Activated CD8-positive, alpha-beta memory T cell treated with anti-CD3 and anti-CD28 coated beads, Interleukin-2, amount 50 U/mL, for 48 hours (primary cell): ENCODE data around the gene CYP19A1.

Source experiments
- DNase-seq: peaks from one replicate; pipeline ENCODE4 v3.0.0-alpha.2; 2020

CYP19A1 gene

GRCh38 chr15:51172193-51172592 is 166.2 kb downstream of the CYP19A1 start:
- DNase-seq: no peak

- DNase-seq: no peak
Observed at GRCh38 chr15:51171634-51171932, 166.8 kb downstream of the CYP19A1 start.

- DNase-seq: no peak
Observed at GRCh38 chr15:51170882-51171633, 167.3 kb downstream of the CYP19A1 start.

- no peak for DNase-seq
Observed at GRCh38 chr15:51168700-51169099, 169.7 kb downstream of the CYP19A1 start.

- DNase-seq: no peak
Observed at GRCh38 chr15:51163843-51164242, 174.6 kb downstream of the CYP19A1 start.

- DNase-seq: peak; percentile 82
Observed at GRCh38 chr15:51162865-51163762, 175.3 kb downstream of the CYP19A1 start.

GRCh38 chr15:51161491-51162220 is 176.7 kb downstream of the CYP19A1 start:
- no peak for DNase-seq

GRCh38 chr15:51160484-51160883 is 177.9 kb downstream of the CYP19A1 start:
- no peak for DNase-seq
